OCI-M1 (cell line): Measurements from ENCODE around the gene FAM131C.
A peak's percentile ranks its signal among the peaks of the same experiment; 100 is the strongest.

Experiments
- DNase-seq: peaks from one replicate; lab custom pipeline; 2025; lab: John Stamatoyannopoulos, UW

FAM131C gene

GRCh38 chr1:16099412-16099811 lies 26.0 kb upstream of the FAM131C start:
- no peak for DNase-seq

GRCh38 chr1:16095447-16095846 lies 22.0 kb upstream of the FAM131C start:
- no peak for DNase-seq

GRCh38 chr1:16094453-16095158 lies 21.2 kb upstream of the FAM131C start:
- DNase-seq: no peak

GRCh38 chr1:16093611-16094010 lies 20.2 kb upstream of the FAM131C start:
- DNase-seq: no peak

GRCh38 chr1:16092923-16093511 lies 19.6 kb upstream of the FAM131C start:
- no peak for DNase-seq

GRCh38 chr1:16092097-16092922 lies 18.9 kb upstream of the FAM131C start:
- no peak for DNase-seq

GRCh38 chr1:16091296-16091695 lies 17.8 kb upstream of the FAM131C start:
- no peak for DNase-seq

- DNase-seq: no peak
Measured at GRCh38 chr1:16090076-16090826, 16.8 kb upstream of the FAM131C start.

- DNase-seq: no peak
Measured at GRCh38 chr1:16088996-16089395, 15.5 kb upstream of the FAM131C start.

- DNase-seq: no peak
Measured at GRCh38 chr1:16088351-16088911, 15.0 kb upstream of the FAM131C start.

GRCh38 chr1:16087733-16088132 lies 14.3 kb upstream of the FAM131C start:
- DNase-seq: no peak

- no peak for DNase-seq
Measured at GRCh38 chr1:16085522-16085921, 12.1 kb upstream of the FAM131C start.

- DNase-seq: no peak
Measured at GRCh38 chr1:16083486-16083885, 10.0 kb upstream of the FAM131C start.

- DNase-seq: peak; percentile 78
Measured at GRCh38 chr1:16082283-16083038, 9.0 kb upstream of the FAM131C start.

- no peak for DNase-seq
Measured at GRCh38 chr1:16081636-16082035, 8.2 kb upstream of the FAM131C start.

GRCh38 chr1:16080422-16081150 lies 7.1 kb upstream of the FAM131C start:
- peak; percentile 26 for DNase-seq

GRCh38 chr1:16078925-16079656 lies 5.6 kb upstream of the FAM131C start:
- peak; percentile 83 for DNase-seq

- DNase-seq: no peak
Measured at GRCh38 chr1:16077406-16078245, 4.2 kb upstream of the FAM131C start.

- no peak for DNase-seq
Measured at GRCh38 chr1:16076865-16077238, 3.4 kb upstream of the FAM131C start.
